Suprapubic skin (tissue), 4 donors: ENCODE results near the gene FOXI3. TPM values are rescaled to one million over a fixed set of nuclear protein-coding genes. Genes with fewer than 3 reads are reported as not detected.

Source experiments
- DNase-seq, 2 donors: peaks; one replicate each; pipeline ENCODE4 v3.0.0-alpha.2; 2019; ENCODE audit warnings: low spot score in 2 of 2
- H3K27ac ChIP-seq: fragments of 200-600 bp; sonication (generic); one replicate; pipeline ENCODE4 v1.5.1; 2019
- H3K27me3 ChIP-seq: fragments of 200-600 bp; sonication (generic); one replicate; pipeline ENCODE4 v1.5.1; 2019
- H3K36me3 ChIP-seq: fragments of 200-600 bp; sonication (generic); one replicate; pipeline ENCODE4 v1.5.1; 2019
- H3K4me1 ChIP-seq: fragments of 200-600 bp; sonication (generic); one replicate; pipeline ENCODE4 v1.5.1; 2019
- H3K4me3 ChIP-seq: fragments of 200-600 bp; sonication (generic); one replicate; pipeline ENCODE4 v1.5.1; 2019; ENCODE audit warnings: mild to moderate bottlenecking
- H3K9me3 ChIP-seq: fragments of 200-600 bp; sonication (generic); one replicate; pipeline ENCODE4 v1.5.1; 2019
- CTCF ChIP-seq, 2 donors: fragments of 200-600 bp in 1 of 2; fragments of 450-650 bp in 1 of 2; sonication (generic) in 1 of 2; IDR thresholded peaks; one replicate each; pipeline ENCODE4 v1.5.1; 2016 to 2019; ENCODE audit warnings: antibody characterized with exemption in 2 of 2, mild to moderate bottlenecking in 1 of 2, moderate library complexity in 1 of 2
- EP300 ChIP-seq: sonication (generic); formaldehyde crosslinking; IDR thresholded peaks from one replicate; pipeline ENCODE4 v1.6.1; 2017; ENCODE audit warnings: antibody characterized with exemption
- POLR2A ChIP-seq, 2 donors: fragments of 450-650 bp; IDR thresholded peaks; one replicate each; pipeline ENCODE4 v1.6.1; 2017; ENCODE audit warnings: antibody characterized with exemption in 2 of 2, mild to moderate bottlenecking in 2 of 2, moderate library complexity in 2 of 2
- POLR2AphosphoS5 ChIP-seq, 3 donors: sonication (generic); formaldehyde crosslinking; IDR thresholded peaks; one replicate each; pipeline ENCODE4 v1.6.1; 2017; ENCODE audit warnings: antibody characterized with exemption in 3 of 3
- WGBS: methylation state at CpG from one replicate; pipeline ENCODE4 v1.1.5; 2018; 5-methylcytosine and 5-hydroxymethylcytosine counted together
- total RNA-seq, 4 donors: library from RNA; depleted of rRNA; stranded (reverse); fragments of >200 nt; gene quantifications; one replicate each; pipeline ENCODE4 v1.1.0, GENCODE V29; 2016

The FOXI3 gene
- total RNA-seq, 4 donors from 2014 or later = 0.21 TPM; not detected in 3

GRCh38 chr2:88469202-88470114 is 17.0 kb upstream of the FOXI3 start:
- WGBS = 84% methylated on average over 4 of the region's 4 CpGs
- no peak overlapping the region for H3K4me3 ChIP-seq
- H3K9me3 ChIP-seq = no peaks in the 10 kb centered on the region
- TF ChIP-seq POLR2A (IDR thresholded peaks at IDR 0.05) (no peak), CTCF (IDR thresholded peaks at IDR 0.05) (no peak), EP300 (no peak), POLR2AphosphoS5 (IDR thresholded peaks at IDR 0.05) (no peak)
- no peak overlapping the region for H3K27ac ChIP-seq
- DNase-seq = no peak
- H3K36me3 ChIP-seq = no peaks in the 10 kb centered on the region
- no peaks in the 10 kb centered on the region for H3K4me1 ChIP-seq
- peaks cover 8% of the 10 kb centered on the region for H3K27me3 ChIP-seq

- Histone ChIP-seq H3K27me3 (peaks cover 19% of the 10 kb centered on the region), H3K4me3 (no peak overlapping the region), H3K36me3 (no peaks in the 10 kb centered on the region), H3K4me1 (no peaks in the 10 kb centered on the region), H3K9me3 (no peaks in the 10 kb centered on the region), H3K27ac (no peak overlapping the region)
- DNase-seq = no peak
- TF ChIP-seq CTCF (IDR thresholded peaks at IDR 0.05) (no peak), EP300 (no peak), POLR2A (IDR thresholded peaks at IDR 0.05) (no peak), POLR2AphosphoS5 (IDR thresholded peaks at IDR 0.05) (no peak)
- WGBS = 91% methylated on average over 5 of the region's 5 CpGs
These were observed 11.7 kb upstream of the FOXI3 start for GRCh38 chr2:88464153-88464552.

GRCh38 chr2:88458633-88459032 is 6.1 kb upstream of the FOXI3 start:
- Histone ChIP-seq H3K4me1 (no peaks in the 10 kb centered on the region), H3K27me3 (peaks cover 72% of the 10 kb centered on the region), H3K4me3 (no peak overlapping the region), H3K9me3 (no peaks in the 10 kb centered on the region), H3K36me3 (no peaks in the 10 kb centered on the region), H3K27ac (no peak overlapping the region)
- no peak for TF ChIP-seq POLR2A (IDR thresholded peaks at IDR 0.05)
- no peak for TF ChIP-seq EP300
- no peak for DNase-seq
- WGBS = 38% methylated on average over 1 of the region's 1 CpG

- Histone ChIP-seq H3K4me3 (peak overlapping the region; percentile 57), H3K27me3 (peaks cover 97% of the 10 kb centered on the region), H3K27ac (no peak overlapping the region), H3K9me3 (no peaks in the 10 kb centered on the region), H3K4me1 (peaks cover 13% of the 10 kb centered on the region), H3K36me3 (no peaks in the 10 kb centered on the region)
- peak in 1 of 2 donors; percentile 26 for DNase-seq
- WGBS = 8% methylated on average over 29 of the region's 29 CpGs
- TF ChIP-seq POLR2A (IDR thresholded peaks at IDR 0.05) (no peak), CTCF (IDR thresholded peaks at IDR 0.05) (no peak), EP300 (no peak), POLR2AphosphoS5 (IDR thresholded peaks at IDR 0.05) (no peak)
These were observed 588 bp upstream of the FOXI3 start for GRCh38 chr2:88452980-88453582.

GRCh38 chr2:88451811-88452564 is 505 bp downstream of the FOXI3 start:
- Histone ChIP-seq H3K4me1 (peaks cover 13% of the 10 kb centered on the region), H3K9me3 (no peaks in the 10 kb centered on the region), H3K36me3 (no peaks in the 10 kb centered on the region), H3K27ac (no peak overlapping the region), H3K27me3 (peaks cover 96% of the 10 kb centered on the region), H3K4me3 (peak overlapping the region; percentile 57)
- TF ChIP-seq POLR2AphosphoS5 (IDR thresholded peaks at IDR 0.05) (no peak), EP300 (no peak), POLR2A (IDR thresholded peaks at IDR 0.05) (no peak), CTCF (IDR thresholded peaks at IDR 0.05) (no peak)
- WGBS = 4% methylated on average over 14 of the region's 108 CpGs
- peak in 1 of 2 donors; percentile 78 for DNase-seq
